GM23338 (cell line): ENCODE measurements around the gene KDM4B. TPM values are rescaled to one million over a fixed set of nuclear protein-coding genes. Genes with fewer than 3 reads are reported as not detected.

Experiments
- ATAC-seq: fragments of 200-7000 bp; cut with Tn5 transposase; 3 replicates; pipeline ENCODE4 v1.9.1; 2020
- DNase-seq: peaks from one replicate; pipeline ENCODE4 v3.0.0-alpha.2; 2015; ENCODE audit warnings: low spot score
- H2AFZ ChIP-seq: fragments of 200-600 bp; sonication (generic); 2 replicates; pipeline ENCODE4 v1.8.0; 2016; ENCODE audit warnings: antibody characterized with exemption, mild to moderate bottlenecking, moderate library complexity
- H3F3A ChIP-seq: fragments of 200-600 bp; sonication (generic); replicated peaks from 2 replicates; pipeline ENCODE4 v1.8.0; 2017; ENCODE audit warnings: antibody characterized with exemption, mixed run types, low read depth
- H3K27ac ChIP-seq: fragments of 200-600 bp; sonication (generic); 2 replicates; pipeline ENCODE4 v1.6.1; 2016; ENCODE audit warnings: low read depth
- H3K27me3 ChIP-seq: fragments of 200-600 bp; sonication (generic); 2 replicates; pipeline ENCODE4 v1.8.0; 2016; ENCODE audit warnings: mild to moderate bottlenecking, mixed run types, moderate library complexity; ENCODE audit not compliant: insufficient read depth
- H3K36me3 ChIP-seq: fragments of 200-600 bp; sonication (generic); 2 replicates; pipeline ENCODE4 v1.8.0; 2016; ENCODE audit warnings: mild to moderate bottlenecking; ENCODE audit not compliant: insufficient read depth
- H3K4me1 ChIP-seq: fragments of 200-600 bp; sonication (generic); 2 replicates; pipeline ENCODE4 v1.8.0; 2016; ENCODE audit warnings: mild to moderate bottlenecking, moderate library complexity; ENCODE audit not compliant: insufficient read depth
- H3K4me2 ChIP-seq: fragments of 200-600 bp; sonication (generic); 2 replicates; pipeline ENCODE4 v1.7.1; 2017; ENCODE audit warnings: mixed run types
- H3K4me3 ChIP-seq: fragments of 200-600 bp; sonication (generic); 2 replicates; pipeline ENCODE4 v1.6.1; 2016; ENCODE audit warnings: mixed run types
- H3K79me2 ChIP-seq: fragments of 200-600 bp; sonication (generic); replicated peaks from 2 replicates; pipeline ENCODE4 v1.8.0; 2017; ENCODE audit warnings: mild to moderate bottlenecking; ENCODE audit not compliant: insufficient read depth
- H3K9me2 ChIP-seq: fragments of 200-600 bp; sonication (generic); 2 replicates; pipeline ENCODE4 v1.8.0; 2017; ENCODE audit not compliant: insufficient read depth
- H4K20me1 ChIP-seq: fragments of 200-600 bp; sonication (generic); replicated peaks from 2 replicates; pipeline ENCODE4 v1.8.0; 2017; ENCODE audit warnings: mild to moderate bottlenecking; ENCODE audit not compliant: insufficient read depth
- H3K27ac Mint-ChIP-seq: 2 replicates; pipeline ENCODE4 v1.8.0; 2020; ENCODE audit warnings: inconsistent platforms, mild to moderate bottlenecking, moderate library complexity, mixed read lengths
- H3K27me3 Mint-ChIP-seq: 3 replicates; pipeline ENCODE4 v1.8.0; 2022; ENCODE audit warnings: low read depth, mild to moderate bottlenecking, moderate library complexity, mixed read lengths, inconsistent platforms; ENCODE audit not compliant: insufficient read depth, poor library complexity
- H3K36me3 Mint-ChIP-seq: 3 replicates; pipeline ENCODE4 v1.8.0; 2021; ENCODE audit warnings: low read depth, mild to moderate bottlenecking, inconsistent platforms, moderate library complexity, mixed read lengths
- H3K4me1 Mint-ChIP-seq: 3 replicates; pipeline ENCODE4 v1.8.0; 2020; ENCODE audit warnings: mild to moderate bottlenecking, inconsistent platforms, mixed read lengths
- H3K4me3 Mint-ChIP-seq: 3 replicates; pipeline ENCODE4 v1.8.0; 2021; ENCODE audit warnings: moderate library complexity, mild to moderate bottlenecking, inconsistent platforms, mixed read lengths
- H3K9me3 Mint-ChIP-seq: 3 replicates; pipeline ENCODE4 v1.8.0; 2020; ENCODE audit warnings: moderate library complexity, mild to moderate bottlenecking, inconsistent platforms, mixed read lengths
- CREB1 ChIP-seq: fragments of 250-450 bp; sonication (Bioruptor Pico); IDR thresholded peaks from 2 replicates; pipeline ENCODE4 v1.5.0; 2020; ENCODE audit warnings: low read depth, mild to moderate bottlenecking, moderate library complexity
- EZH2 ChIP-seq: fragments of 200-600 bp; sonication (generic); IDR thresholded peaks from one replicate; pipeline ENCODE4 v1.8.0; 2017; ENCODE audit warnings: antibody characterized with exemption, mild to moderate bottlenecking, low read depth; ENCODE audit not compliant: unreplicated experiment
- EZH2phosphoT487 ChIP-seq: fragments of 200-600 bp; sonication (generic); IDR thresholded peaks from one replicate; pipeline ENCODE4 v1.8.1; 2018; ENCODE audit warnings: antibody characterized with exemption; ENCODE audit not compliant: unreplicated experiment
- JUNB ChIP-seq: IDR thresholded peaks from one replicate; pipeline ENCODE4 v1.6.1; 2016; ENCODE audit warnings: antibody characterized with exemption; ENCODE audit not compliant: unreplicated experiment
- NANOG ChIP-seq: IDR thresholded peaks from 2 replicates; pipeline ENCODE4 v1.6.1; 2016; ENCODE audit warnings: antibody characterized with exemption, borderline replicate concordance
- POLR2AphosphoS5 ChIP-seq: IDR thresholded peaks from 2 replicates; pipeline ENCODE4 v1.6.1; 2016; ENCODE audit warnings: antibody characterized with exemption, low read depth
- REST ChIP-seq: IDR thresholded peaks from one replicate; pipeline ENCODE4 v1.6.1; 2018; ENCODE audit warnings: antibody characterized with exemption; ENCODE audit not compliant: unreplicated experiment
- STAT1 ChIP-seq: IDR thresholded peaks from one replicate; pipeline ENCODE4 v1.6.1; 2016; ENCODE audit warnings: antibody characterized with exemption; ENCODE audit not compliant: unreplicated experiment
- ZNF114 ChIP-seq: fragments of 250-450 bp; sonication (Bioruptor Pico); IDR thresholded peaks from 2 replicates; pipeline ENCODE4 v1.5.0; 2020; ENCODE audit warnings: mild to moderate bottlenecking, moderate library complexity
- ZNF331 ChIP-seq: fragments of 250-450 bp; sonication (Bioruptor Pico); IDR thresholded peaks from 2 replicates; pipeline ENCODE4 v1.5.0; 2020; ENCODE audit warnings: low read depth, mild to moderate bottlenecking, moderate library complexity
- ZNF462 ChIP-seq: fragments of 250-450 bp; sonication (Bioruptor Pico); IDR thresholded peaks from 2 replicates; pipeline ENCODE4 v1.5.0; 2020; ENCODE audit warnings: mild to moderate bottlenecking, moderate library complexity
- polyA plus RNA-seq: library from polyadenylated mRNA; unstranded; fragments of >200 nt; fragmentation: Nextera tagmentation; extraction: Ambion mirVana; gene quantifications from 2 replicates; pipeline ENCODE4 v1.2.1, GENCODE V29; 2016
- total RNA-seq: library from RNA; depleted of rRNA; stranded (reverse); fragments of >200 nt; shearing (Covaris generic); gene quantifications from 2 replicates; pipeline ENCODE4 v1.2.3, GENCODE V29; 2014
- TF ChIP-seq, protein P1 (sequence below), 2 experiments: fragments of 200-600 bp in 1 of 2; sonication (generic) in 1 of 2; conservative IDR thresholded peaks; 2 replicates each; pipeline versions ENCODE4 v1.5.1 to v1.6.1; 2016 to 2017; ENCODE audit warnings: antibody characterized with exemption in 2 of 2, low read depth in 2 of 2, mild to moderate bottlenecking in 2 of 2, moderate library complexity in 1 of 2
- TF ChIP-seq, protein P2 (sequence below): IDR thresholded peaks from 2 replicates; pipeline ENCODE4 v1.6.1; 2016; ENCODE audit warnings: antibody characterized with exemption

KDM4B gene
- total and polyA plus RNA-seq, 2 experiments from 2014 or later = 9.1 to 27.6 TPM

DNA sequence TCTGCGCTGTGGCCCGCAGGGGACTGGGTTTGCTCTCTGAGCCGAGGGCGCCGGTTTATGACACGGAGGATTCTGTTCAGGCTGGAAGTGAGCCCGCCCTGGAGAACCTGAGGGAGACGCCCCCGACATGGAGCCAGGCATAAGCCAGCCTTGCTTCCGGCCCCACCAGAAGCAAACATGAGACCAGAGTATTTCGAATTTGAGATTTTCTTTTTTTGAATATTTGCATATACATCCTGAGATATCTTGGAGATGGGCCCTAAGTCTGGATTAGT is 72.9 kb downstream of the KDM4B start:
- H3K36me3 ChIP-seq = no peaks in the 10 kb centered on the region
- H3K79me2 ChIP-seq = no peaks in the 10 kb centered on the region
- H3K9me2 ChIP-seq = no peaks in the 10 kb centered on the region
- H3K4me3 Mint-ChIP-seq = no peak overlapping the region
- H3K27ac ChIP-seq = no peak overlapping the region
- H3K4me1 ChIP-seq = no peaks in the 10 kb centered on the region
- no peak overlapping the region for H3K4me3 ChIP-seq
- peaks cover 3% of the 10 kb centered on the region; the same call in 1 of the 3 replicates for H3K4me1 Mint-ChIP-seq
- peaks cover 9% of the 10 kb centered on the region for H4K20me1 ChIP-seq
- H3K27me3 ChIP-seq = no peaks in the 10 kb centered on the region
- H3F3A ChIP-seq = no peaks in the 10 kb centered on the region
- ATAC-seq = no peak
- TF ChIP-seq EZH2phosphoT487 (no peak), JUNB (no peak), ZNF114 (CRISPR knock-in tag) (no peak), ZNF331 (CRISPR knock-in tag) (no peak), ZNF462 (CRISPR knock-in tag) (no peak), POLR2AphosphoS5 (no peak), STAT1 (no peak), NANOG (no peak), CREB1 (no peak), EZH2 (no peak), REST (no peak)
- TF ChIP-seq, protein P1, sequence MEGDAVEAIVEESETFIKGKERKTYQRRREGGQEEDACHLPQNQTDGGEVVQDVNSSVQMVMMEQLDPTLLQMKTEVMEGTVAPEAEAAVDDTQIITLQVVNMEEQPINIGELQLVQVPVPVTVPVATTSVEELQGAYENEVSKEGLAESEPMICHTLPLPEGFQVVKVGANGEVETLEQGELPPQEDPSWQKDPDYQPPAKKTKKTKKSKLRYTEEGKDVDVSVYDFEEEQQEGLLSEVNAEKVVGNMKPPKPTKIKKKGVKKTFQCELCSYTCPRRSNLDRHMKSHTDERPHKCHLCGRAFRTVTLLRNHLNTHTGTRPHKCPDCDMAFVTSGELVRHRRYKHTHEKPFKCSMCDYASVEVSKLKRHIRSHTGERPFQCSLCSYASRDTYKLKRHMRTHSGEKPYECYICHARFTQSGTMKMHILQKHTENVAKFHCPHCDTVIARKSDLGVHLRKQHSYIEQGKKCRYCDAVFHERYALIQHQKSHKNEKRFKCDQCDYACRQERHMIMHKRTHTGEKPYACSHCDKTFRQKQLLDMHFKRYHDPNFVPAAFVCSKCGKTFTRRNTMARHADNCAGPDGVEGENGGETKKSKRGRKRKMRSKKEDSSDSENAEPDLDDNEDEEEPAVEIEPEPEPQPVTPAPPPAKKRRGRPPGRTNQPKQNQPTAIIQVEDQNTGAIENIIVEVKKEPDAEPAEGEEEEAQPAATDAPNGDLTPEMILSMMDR (conservative IDR thresholded peaks at IDR 0.05; ENCODE audit: low read depth in 2 of 2) = no peak
- TF ChIP-seq, protein P2, sequence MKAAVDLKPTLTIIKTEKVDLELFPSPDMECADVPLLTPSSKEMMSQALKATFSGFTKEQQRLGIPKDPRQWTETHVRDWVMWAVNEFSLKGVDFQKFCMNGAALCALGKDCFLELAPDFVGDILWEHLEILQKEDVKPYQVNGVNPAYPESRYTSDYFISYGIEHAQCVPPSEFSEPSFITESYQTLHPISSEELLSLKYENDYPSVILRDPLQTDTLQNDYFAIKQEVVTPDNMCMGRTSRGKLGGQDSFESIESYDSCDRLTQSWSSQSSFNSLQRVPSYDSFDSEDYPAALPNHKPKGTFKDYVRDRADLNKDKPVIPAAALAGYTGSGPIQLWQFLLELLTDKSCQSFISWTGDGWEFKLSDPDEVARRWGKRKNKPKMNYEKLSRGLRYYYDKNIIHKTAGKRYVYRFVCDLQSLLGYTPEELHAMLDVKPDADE = no peak
- no peak overlapping the region; the same call in 1 of the 2 replicates for H3K27ac Mint-ChIP-seq
- H2AFZ ChIP-seq = no peak overlapping the region
- no peaks in the 10 kb centered on the region for H3K9me3 Mint-ChIP-seq
- no peak overlapping the region for H3K4me2 ChIP-seq
- DNase-seq = no peak
- H3K27me3 Mint-ChIP-seq = peaks cover 6% of the 10 kb centered on the region
- peaks cover 14% of the 10 kb centered on the region; the same call in 2 of the 3 replicates for H3K36me3 Mint-ChIP-seq
